T-helper 2 cell treated with Interferon-gamma antibody and Interleukin-4, amounts not matched to agents 100 ng/mL and 5 ng/mL, for 36 hours (primary cell): Measurements from ENCODE around the gene DYSF. TPM values are rescaled to one million over a fixed set of nuclear protein-coding genes. Genes with fewer than 3 reads are reported as not detected.

Experiments
- intact Hi-C: fragments of 100-400 bp; cut with micrococcal nuclease; formaldehyde crosslinking; loops from one replicate; pipeline ENCODE4 v1.15.1; 2023
- total RNA-seq: library from RNA; stranded (reverse); gene quantifications from 2 replicates; pipeline ENCODE4 v1.2.3, GENCODE V29; 2022

The DYSF gene
- total RNA-seq, 1 donor from 2014 or later, result not detected

DNA sequence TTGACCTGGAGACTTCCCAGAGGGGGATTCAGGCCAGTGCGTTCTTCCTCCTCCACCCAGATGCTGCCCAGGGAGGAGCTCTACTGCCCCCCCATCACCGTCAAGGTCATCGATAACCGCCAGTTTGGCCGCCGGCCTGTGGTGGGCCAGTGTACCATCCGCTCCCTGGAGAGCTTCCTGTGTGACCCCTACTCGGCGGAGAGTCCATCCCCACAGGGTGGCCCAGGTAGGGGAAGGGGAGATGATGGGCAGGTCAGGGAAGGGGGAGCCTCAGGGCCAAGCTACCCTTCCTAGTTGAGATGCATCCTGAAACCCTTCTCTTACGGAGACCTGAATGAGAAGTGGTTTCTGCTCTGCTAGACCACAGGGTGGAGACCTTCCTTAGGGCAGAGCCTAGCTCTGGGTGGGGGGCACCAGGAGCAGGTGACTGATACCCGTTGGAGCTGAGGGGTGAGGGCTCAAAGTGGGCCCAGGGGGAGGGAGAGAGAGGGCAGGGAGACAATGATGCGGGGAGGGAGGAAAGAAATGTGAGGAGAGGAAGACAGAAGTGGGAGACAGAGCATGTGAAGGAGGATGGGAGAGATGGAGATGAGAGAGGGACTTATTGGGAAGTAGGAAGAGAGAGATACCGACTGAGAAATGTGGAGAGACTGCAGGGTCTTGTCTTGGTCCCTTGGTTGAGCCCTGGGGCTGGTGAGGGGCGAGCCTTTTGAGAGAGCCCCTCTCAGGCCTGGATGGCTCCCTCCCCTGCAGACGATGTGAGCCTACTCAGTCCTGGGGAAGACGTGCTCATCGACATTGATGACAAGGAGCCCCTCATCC is 159.4 kb downstream of the DYSF start:
- intact Hi-C loops, result no loop called here

DNA sequence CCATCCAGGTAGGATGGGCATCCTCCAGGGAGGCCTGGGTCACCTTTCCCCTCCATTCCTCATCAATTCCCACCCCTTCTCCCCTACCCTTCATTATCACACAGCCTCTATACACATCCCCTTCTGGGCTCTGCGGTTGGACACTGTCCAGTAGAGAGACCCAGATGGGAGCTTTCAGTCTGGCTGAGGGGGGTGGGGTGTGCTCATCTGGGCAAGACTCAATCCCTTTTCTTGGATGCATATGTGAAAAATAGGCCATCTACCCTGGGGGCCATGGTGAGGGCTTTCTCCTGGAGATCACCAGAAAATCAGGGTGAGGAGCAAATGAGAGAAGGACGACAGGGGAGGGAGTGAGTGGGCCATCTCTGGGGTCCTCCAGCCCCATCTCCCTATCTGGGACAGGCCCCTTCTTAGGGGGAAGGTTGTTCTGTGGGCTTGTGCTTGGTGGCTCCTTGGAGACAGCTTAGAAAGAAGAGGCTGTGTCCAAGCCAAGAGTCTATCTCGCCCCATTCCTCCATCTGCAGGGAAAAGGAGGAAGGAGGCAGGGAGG is 160.1 kb downstream of the DYSF start:
- intact Hi-C loops, result no loop called here

DNA sequence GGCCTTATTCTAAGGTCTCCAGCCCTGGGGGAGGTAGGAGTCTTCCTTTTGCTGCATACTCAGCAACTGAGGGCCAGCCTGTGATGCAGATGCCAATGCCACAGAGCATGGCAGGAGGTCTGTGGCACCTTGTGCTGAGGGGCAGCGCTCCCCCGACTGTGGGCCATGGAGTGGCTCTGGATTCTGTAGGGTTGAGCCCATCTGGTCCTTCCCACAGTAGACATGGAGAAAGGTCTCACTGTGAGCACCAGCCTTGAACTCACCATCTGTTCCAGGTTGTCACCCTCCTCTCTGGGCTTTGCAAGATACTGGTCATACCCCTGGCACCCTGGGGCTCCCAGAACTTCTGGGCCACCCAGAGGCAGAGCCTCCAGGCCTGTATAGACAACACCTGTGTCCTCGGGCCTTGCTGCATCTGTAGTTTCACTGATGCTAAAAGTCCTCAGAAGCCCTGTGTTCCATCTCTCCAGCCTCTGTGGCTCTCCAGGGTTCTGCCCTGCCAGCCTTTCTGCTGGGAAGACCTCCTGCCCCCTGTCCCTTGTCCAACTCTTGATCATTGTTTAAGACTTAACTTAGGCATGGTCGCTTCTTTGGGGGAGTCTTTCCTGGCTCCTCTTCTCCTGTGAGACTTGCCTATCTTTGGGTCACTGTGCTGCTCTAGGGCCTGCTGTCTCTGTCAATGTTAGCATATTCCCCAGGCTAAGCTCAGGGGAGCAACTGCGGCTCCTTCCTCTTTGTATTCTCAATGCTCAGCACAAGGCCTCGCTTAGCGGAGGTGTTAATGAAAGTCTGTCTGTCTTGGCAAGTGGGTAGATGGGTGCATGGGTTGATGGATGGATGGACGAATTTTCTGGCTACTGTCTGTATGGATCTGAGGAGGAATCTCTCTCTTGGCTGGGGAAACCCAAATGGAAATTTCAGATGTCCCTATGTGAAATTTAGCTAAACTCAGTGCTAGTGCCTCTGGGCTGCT is 160.9 kb downstream of the DYSF start:
- intact Hi-C loops, result no loop called here

DNA sequence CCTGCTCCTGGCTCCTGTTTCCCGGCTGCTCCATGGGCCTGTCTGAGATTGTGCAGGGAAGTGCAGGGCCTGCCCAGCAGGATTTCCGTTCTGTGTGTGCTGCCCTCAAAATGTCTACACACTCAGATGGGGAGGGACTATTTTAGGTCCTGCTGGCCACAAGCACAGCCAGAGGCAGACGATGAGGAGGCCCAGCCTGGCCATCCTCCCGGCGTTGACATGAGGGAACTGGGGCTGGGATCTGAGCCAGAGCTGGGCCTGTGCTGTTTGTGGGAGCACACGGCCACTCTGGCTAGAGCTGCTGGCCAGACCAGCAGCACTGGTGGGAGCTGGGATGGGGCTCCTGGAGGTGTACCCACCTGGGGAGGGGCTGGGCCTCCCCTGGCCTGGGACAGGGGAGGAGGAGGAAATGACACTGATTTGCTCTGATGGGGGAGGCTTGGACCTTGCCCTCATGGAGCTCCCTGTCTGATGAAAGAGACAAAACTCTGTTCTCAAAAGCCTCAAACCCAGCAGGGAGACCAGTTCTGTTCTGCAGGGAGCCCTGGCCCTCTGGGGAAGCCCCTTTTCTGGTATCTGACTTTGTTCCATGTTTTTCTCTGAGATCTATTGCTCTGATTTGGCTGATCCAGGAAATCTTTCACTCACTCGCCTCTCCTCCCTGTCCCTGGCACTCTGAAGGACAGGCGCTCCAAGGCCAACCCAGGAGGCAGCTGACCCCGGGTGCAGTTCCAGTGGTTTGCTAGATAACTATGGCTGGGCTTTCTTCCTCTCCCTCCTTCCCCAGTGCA is 161.8 kb downstream of the DYSF start:
- intact Hi-C loops, result no loop called here

DNA sequence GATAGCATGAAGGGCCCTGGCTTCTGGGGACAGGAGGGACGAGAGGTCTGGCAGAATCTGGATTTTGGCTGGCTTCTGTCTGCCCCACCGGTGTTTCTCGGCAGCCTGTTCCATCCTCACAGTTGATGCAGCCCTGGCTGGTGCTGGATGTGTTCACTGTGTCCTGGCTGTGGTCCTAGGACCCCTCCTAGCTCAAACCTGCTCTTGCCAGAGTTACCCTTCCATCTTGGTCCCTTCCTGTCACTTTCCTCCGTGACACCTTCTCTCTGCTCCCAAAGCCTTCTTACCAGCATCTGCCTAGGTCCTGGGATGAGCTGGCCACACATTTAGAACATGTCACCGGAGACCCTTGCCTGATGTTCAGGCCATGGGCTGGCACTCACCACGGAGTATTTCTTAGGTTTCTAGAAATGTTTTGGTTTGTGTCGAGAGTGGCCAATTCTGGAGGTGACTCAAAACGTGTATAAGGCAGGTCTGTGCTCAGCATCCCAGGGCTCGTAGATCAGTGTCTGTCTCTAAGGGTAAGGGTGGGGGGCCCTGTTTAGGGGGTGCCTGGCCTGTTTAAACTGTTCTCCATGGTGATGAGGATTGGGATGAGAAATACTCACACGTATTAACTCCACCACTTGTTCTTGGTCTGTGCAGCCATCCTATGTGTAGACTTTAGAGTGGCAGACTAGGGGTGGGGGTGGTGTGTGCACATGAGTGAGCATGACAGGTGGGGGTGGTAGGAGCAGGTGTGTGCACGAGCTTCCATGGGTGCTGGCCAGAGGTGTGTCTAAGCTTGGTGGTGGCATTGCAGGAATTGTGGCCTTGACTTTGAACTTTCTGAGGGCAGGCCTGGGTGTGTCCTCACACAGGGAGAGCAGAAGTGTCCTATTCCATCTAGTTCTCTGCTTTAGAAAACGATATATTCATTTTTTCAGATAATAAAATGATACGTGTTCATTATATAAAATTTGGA is 162.7 kb downstream of the DYSF start:
- intact Hi-C loops, result no loop called here

DNA sequence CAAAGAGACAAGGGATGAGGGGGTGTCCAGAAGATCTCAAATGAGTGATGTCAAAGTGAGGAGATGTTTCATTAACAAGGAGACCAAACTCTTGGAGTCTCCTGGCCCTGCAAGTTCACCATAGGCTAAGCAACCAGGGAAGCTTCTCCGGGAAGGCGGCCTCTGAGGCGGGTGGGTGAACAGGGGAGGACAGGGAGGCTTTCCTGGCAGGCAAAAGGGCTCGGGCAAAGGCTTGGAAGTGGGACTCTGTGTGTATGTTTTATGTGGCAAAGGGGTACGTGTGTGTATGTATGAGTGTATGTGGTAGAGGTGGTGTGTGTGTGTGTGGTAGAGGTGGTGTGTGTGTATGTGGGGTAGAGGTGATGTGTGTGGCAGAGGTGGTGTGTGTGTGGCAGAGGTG is 163.9 kb downstream of the DYSF start:
- intact Hi-C loops, result no loop called here

DNA sequence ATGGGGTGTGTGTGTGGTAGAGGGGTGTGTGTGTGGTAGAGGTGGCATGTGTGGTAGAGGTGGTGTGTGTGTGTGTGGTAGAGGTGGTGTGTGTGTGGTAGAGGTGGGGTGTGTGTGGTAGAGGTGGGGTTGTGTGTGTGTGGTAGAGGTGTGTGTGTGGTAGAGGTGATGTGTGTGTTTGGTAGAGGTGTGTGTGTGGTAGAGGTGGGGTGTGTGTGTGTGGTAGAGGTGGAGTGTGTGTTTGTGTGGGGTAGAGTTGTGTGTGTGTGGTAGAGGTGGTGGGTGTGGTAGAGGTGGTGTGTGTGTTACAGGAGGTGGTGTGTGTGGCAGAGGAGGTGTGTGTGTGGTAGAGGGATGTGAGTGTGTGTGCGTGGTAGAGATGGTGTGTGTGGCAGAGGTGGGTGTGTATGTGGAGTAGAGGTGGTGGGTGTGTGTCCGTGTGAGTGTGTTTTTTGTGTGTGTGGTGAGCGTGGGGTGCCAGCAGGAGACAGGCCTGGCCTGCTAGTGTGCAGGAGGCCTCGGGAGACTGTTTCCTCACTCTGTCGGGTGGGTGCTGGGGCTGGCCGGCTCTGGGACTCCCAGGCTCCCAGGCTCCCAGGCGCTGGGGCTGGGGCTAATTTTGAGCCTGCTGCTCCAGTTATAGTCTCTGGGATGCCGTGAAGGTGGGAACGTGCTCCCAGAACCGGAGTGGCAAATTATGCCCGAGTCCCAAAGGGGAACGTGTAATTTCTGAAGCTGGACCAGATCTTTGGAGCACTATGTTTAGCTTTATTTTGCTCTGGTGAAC is 165.2 kb downstream of the DYSF start:
- intact Hi-C loops, result no loop called here

DNA sequence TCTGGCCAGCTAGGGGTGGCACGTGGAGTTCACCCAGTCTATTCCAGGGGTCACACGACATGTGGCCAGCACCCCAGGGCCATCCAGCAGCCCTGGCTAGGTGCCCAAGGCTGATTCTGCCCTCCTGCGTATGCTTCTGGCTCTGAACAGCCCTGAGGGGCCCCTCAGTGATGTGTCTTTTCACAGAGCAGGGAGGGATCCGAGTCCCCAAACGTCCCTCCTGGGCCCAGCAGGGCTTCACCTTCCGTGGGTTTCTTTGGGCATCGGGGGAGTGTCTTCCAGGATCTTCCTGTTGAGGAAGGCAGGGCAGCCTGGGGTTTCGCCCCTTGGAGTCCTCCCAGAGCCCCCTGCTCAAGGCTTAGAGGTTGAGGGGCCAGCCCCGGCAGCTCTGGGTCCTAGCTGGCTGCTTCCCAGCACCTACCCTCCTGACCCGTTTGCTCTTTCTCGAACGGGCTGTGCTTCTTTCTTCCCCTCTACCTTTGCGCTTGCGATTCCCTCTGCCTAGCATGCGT is 165.9 kb downstream of the DYSF start:
- intact Hi-C loops, result no loop called here

DNA sequence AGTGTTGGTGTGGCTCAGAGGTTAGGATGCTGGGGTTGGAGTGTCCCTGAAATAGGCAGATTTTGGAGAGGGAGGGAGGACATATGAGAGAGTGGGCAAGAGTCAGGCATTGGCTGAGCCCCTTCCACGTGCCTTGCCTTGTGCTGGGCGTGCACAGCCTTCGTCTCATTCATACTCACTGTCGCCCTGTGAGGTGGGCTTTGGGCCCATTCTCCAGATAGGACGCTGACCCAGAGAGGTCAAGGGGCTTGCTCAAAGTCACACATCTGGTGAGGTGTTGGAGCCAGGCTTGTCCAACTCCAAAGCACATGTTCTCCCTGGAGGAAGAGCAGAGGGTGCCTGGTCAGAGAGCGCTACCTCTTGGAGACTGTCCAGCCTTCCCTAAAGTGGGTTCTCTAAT is 166.8 kb downstream of the DYSF start:
- intact Hi-C loops, result no loop called here

DNA sequence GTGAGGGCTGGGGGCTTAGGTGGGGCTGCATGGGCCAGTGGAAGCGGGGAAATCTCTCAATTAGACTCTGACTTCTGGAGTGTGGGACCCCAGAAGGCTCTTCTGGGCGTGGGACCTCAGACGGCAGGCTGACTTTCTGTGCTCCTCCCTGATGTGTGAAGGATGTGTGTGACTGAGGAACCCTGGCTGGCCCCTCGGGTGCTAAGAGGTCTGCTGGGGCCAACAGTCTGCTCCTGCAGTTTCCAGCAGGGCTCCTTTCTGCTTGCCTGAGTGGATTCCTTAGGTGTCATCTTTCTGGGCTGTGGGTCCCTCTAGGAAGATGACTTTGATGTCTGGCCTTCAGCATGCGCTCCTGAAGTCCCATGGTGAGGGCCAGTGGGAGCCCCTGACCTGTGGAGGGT is 167.5 kb downstream of the DYSF start:
- intact Hi-C loops, result no loop called here

DNA sequence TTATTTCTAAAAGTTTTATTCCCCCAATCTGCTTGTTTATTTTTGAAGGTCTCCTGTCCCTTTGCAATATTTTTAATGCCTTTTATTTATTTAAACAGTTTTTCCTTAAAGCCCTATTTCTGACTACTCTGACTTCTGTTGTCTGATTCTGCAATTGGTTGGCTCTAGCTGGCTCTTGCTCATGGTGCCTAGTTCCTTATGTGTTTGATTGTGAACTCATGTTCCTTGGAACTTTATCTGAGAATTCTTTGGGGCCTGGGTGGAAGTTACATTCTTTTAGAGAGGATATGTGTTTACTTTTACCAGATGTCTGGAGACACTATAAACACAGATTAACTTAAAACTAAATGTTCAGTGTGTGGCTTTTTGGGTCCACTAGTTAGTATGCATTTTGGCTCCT is 175.9 kb downstream of the DYSF start:
- intact Hi-C loops, result no loop called here

DNA sequence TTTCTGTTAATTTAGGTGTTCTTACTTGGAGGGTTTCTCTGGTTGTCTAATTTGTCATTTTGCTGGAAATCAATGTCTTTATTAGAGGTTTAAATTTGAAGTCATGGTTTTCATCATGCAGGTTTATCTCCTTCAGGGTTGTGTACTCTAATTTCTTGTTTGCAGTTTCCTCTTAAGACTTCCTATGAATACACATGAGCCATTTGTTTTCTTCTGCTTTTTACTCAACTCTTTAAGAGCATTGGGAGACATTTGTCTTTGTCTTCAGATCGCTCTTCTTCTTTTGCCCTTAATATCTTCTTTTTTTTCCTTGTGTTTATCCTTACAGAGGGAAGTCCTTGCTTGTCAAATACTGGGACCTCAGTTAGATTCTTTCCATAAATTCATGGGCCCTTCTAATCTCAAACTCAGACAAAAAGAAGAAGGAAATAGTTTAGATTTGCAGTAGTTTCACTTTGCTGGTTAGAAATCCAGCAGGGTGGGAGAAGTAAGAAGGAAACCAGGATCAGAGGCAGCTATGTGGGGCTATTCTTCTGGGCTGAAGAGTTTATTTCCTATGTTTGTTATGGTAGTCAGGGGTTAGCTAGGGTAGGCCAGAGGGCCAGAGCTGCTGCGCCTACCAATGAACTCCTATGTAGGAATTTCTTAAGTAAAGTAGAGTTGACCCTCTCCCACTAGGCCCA is 176.6 kb downstream of the DYSF start:
- intact Hi-C loops, result no loop called here

DNA sequence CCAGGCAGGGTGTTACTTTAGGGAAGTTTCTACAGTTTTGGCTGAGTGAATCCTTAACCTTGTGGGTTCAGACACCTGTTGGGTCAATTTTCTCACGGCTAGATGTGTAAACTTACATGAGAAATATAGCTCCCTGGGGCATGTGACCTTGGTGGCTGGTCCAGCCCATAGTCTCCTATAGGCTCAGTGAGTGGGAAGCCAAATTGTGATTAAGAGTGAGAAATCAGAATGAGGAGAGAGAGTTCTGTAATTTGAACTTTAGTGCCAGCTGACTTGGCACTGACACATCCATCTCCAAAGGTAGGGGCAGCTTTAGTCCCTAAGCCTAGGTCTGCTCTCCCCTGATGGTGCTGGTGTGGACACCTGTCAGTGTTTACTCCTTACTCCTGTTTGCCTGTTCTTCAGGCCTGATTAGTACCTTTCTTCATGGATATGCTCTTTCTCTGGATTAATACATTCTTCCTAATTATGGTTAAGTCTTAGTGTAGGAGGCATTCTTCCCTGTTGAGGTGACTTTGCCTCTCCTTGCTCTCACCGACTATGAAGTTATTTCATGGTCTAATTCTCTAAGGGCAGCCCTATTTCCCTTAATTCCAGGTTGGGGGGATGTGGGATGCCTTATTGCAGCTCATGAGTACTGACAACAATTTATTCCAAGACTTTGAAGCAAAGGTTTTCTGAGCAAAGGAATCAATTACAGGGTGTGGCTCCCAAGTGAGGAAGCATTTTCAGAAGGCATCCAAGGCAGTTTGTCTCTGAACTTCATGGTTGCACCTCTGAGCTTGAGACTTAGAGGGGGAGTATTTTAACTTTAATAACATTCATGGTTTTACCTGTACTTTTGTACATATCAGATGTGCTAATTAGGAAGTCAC is 177.3 kb downstream of the DYSF start:
- intact Hi-C loops, result no loop called here

DNA sequence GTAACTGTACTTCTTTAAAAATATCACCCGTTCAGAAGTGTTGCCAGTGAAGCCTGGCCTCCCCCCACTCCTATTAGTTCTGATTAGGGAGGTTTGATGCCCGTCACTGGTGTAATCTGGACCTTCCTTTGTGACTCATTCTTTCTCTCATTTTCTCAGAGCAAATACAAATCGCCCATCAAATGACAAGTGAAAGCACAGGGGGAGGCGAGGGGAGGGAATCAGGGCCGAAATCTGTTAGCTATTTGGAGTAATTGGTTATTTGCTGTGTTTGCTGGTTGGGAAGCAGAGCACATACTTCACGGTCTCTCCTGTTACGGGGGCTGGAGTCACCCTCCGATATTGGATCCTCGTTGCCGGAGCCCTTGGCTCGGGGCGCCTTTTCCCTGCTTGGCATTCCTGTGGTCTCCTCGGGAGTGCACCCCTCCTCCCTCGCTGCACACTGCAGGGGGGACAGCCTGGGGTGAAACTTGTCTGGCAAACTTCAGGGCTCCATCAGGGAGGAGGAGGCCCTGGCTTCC is 178.1 kb downstream of the DYSF start:
- intact Hi-C loops, result no loop called here

DNA sequence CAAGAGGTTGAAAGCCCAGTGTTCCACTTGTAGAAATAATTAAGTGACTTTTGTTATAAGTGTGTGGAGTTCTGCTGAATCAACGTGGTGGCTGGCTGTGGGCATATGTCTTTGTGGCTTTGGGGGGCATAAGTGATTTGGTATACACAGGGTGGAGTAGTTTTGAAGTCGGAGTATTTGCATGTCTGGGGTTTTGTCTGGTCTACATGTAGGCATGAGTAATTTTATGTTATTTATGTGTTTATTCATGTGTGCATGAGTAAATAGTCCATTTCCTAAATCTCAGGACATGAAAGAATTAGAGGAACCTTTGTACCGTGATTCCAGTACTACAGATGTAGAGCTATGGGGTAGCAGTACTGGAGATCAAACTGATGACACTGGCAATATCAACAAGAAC is 179.7 kb downstream of the DYSF start:
- intact Hi-C loops, result no loop called here

DNA sequence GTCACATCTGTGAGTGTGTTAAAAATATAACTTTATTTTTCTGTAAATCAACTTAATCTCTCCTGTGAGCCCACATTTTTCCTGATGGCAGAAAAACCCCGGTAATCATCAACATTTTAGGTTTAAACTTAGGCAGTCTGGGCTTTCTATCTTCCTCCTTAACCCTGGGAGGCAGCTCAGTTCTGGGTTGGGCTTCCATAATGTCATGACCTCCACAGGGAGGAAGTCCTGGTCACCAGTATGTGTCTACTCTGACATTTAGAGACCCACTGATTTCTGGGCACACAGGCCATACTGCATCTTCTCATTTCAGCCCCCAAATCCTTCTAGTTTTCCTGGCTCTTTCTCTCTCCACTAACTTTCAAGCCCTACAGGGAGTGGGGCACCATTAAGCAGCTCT is 181.2 kb downstream of the DYSF start:
- intact Hi-C loops, result no loop called here

DNA sequence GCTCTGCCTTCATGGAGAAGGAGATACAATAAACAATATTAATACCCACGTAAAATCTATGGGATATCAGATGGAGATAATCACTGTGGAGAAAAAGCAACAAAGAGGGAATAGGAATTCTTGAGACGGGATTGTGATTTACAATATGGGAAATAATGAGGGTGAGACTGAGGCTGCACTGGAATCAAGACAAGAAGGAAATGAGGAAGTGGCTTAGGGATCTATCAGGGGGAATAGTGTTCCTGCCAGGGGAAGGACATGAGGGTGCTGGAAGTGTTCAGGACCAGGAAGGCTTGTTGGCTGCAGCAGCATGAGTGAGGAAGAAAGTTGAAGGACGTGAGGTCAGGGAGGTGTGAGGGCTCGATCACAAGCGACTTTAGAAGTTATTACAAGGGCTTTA is 182.4 kb downstream of the DYSF start:
- intact Hi-C loops, result no loop called here
